ENCODE data around the gene RFTN1.

The RFTN1 gene

DNA sequence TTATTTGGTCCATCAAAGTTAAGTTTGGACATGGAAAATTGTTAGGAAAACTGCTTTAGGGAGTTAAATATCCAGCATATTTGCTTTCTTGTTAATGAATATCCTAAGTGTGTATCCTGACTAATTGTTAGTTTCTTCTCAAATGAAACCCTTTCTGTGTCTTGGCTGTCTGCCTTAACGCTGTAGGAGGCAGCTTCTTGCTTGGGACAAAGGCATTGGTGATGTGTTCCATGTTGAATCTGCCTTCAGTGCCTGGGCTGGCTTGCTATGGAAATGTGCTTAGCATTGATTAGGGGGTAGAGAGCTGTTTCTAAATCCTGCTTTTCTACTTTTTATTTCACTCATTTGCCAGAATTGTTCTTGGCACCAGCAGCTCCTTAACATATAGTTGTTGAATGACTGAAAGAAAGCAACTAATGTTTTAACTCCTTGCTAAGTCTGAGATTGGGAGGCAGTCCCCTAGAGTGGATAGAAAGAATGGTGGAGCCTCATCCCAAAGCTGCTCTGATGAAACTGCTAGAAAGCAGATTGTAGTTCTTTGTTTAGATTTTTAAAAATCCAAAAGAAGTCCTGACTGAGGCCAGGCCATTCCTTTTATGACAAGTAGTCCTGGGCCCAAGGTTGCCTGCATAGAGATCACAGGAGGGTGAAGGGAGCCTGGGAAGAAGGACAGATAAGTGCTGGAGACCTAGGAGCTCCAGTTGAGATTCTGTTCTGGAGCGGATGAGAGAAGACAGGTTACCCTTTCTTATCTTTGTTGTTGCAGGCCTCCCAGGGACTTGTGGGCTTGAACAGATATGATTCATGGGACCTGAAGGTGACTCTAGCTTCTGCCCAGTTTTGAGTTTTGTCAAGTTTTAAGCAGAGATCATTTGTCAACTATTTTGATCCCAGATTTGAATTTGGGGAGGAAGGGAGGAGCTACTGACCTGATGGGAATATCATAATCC is 209.2 kb downstream of the RFTN1 start:
- Histone ChIP-seq H3K27ac (peak overlapping the region in 9 of 21 experiments; percentile 12 to 83 (median 45)), H3K4me3 (no peak overlapping the region)

DNA sequence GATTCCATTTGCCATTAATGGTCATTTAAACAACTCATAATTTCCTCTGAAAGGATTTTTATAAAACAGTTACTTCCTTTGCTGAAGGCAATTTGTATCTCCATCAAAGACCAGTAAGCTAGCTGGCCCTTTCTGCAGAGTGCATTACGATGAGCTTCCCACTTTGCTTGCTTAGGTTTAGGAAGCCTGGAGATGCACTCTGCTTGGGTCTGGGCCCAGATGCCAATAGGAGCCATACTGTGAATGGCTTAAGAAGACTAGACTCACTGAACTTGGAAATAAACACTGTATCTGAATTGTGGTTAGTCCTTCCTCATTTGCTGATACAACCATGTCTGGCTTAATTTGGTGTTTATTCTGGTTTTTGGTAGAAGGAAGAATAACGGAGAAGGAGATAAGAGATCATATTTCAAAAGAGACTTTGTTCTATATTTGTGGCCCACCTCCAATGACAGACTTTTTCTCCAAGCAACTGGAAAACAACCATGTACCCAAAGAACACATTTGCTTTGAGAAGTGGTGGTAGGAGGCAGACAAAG is 210.4 kb downstream of the RFTN1 start:
- H3K27ac ChIP-seq, result peak overlapping the region in 10 of 21 experiments; percentile 1 to 83 (median 57)
- no peak overlapping the region for H3K4me3 ChIP-seq

DNA sequence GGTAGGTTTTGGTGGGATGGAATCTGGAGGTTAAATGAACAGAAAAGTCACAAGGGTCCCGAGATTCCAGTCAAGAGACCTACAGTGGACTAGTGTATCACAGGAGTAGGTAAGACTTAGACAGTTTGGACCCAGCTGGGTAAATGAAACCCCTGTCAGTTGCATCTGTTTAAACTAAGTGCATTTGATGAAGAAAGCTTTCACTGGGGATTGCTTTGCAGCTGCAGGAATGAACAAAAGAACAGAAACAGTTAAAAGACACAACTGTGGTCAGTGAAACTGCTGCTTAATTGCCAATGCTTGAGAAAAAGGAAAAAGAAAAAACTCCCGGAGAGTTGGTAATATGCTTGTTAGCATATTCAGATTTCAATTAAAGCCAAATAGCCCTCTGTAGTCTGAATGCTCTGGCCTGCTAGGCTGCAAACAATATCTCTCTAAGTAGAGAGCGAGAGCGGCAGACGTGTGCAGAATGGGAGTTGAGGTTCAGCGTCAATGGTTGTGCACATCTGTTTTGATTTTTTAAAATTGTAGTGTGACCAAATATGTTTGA is 211.3 kb downstream of the RFTN1 start:
- H3K27ac ChIP-seq, result peak overlapping the region in 12 of 21 experiments; percentile 5 to 83 (median 57)

DNA sequence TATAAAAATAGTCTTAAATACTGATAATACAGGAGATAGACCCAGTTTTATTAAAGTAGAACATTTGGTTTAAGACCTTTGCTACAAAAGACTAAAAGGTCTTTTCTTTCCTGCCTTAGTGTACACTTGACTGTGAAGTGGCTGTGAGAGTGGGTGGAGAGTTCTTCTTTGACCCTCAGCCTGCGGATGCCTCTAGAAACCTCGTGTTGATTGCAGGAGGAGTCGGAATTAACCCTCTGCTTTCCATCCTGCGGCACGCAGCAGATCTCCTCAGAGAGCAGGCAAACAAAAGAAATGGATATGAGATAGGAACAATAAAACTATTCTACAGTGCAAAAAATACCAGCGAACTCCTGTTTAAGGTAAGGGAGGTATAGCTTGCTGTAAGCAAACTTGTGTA is 212.0 kb downstream of the RFTN1 start:
- Histone ChIP-seq H3K27ac (peak overlapping the region in 13 of 21 experiments; percentile 2 to 83 (median 57)), H3K4me3 (peak overlapping the region in 1 of 7 experiments; percentile 3)

More for the DNA sequence above, 211.3 kb downstream of the RFTN1 start:
- H3K4me3 ChIP-seq, result peak overlapping the region in 1 of 7 experiments; percentile 3

DNA sequence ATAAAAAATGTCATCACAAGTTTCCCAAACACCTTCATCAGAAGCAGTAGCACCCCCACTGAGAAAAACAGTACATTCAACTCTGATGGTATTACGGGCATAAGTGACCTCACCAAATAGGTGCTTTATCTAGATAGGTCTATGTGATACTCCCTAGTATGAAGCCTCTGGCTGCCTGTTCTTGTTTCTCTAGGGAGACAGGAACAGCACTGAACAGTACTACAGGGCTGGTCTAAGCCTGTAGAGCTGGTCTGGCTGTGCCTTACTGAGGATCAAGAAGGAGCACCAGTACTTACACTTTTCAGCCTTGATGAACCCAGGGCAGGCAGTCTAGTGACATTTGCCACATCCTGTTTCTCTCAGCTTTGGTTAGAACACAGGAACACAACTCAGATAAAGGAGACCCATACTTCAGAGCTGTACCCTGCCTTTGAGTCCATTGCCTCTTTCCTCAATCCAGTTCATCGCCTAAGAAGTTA is 212.6 kb downstream of the RFTN1 start:
- H3K27ac ChIP-seq, result peak overlapping the region in 11 of 21 experiments; percentile 2 to 83 (median 57)

DNA sequence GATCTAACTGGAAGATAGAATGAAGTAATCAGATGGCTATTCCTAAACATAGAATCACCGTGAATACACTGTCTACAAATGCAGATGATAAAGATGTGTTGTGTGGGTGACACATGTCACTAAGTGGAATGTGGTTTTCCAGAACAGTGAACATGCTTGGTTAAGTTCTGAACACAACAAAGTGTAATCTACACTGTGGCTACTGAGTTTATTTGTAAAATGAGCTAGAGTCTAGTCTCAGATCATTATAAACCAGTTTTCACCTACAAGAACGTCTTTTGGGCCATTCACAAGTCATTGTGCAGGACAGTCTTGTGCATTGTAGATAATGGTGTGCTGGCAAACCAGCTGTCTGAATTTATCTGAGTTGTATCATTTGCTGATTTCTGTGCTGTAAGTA is 213.2 kb downstream of the RFTN1 start:
- no peak overlapping the region for H3K4me3 ChIP-seq
- peak overlapping the region in 7 of 21 experiments; percentile 6 to 83 (median 73) for H3K27ac ChIP-seq

More for the DNA sequence above, 212.6 kb downstream of the RFTN1 start:
- H3K4me3 ChIP-seq, result no peak overlapping the region

DNA sequence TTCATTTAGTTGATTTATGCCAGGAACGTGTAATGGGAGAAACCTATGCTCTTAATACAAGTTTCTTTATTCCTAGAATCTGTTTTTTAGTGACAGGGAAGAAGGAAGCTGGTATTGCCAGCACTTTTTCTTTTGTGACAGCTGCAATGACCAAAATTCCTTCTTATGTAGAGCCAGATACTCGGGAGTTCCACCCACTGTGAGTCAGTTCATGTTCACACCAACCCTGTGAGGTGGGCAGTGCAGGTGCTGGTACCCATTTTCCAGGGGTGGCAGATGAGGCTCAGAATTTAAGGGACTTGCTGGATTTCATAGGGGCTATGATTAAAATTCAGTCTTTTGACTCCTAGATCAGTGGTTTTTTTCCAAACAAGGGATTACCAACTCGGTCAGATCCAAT is 213.8 kb downstream of the RFTN1 start:
- Histone ChIP-seq H3K27ac (peak overlapping the region in 5 of 21 experiments; percentile 2 to 83 (median 73)), H3K4me3 (no peak overlapping the region)

DNA sequence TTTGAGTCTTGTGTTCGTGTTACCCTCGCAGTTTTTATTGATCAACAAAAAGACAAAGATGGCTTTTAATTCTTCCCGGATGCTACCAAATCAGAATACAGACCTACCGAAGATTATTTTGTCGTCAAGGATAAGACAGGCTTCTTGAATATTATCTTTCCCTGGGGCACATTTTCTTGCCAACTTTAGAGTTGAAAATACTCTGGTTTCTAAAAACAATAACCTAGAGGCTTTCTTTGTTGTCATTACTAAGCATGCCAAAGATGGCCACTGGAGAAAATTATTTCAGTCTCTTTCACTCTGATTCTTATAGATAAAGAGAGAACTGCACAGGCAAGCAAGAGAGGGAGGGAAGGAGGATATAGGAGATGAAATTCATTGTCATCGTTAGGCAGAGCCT is 214.6 kb downstream of the RFTN1 start:
- Histone ChIP-seq H3K27ac (peak overlapping the region in 3 of 21 experiments; percentile 4 to 83 (median 47)), H3K4me3 (no peak overlapping the region)

DNA sequence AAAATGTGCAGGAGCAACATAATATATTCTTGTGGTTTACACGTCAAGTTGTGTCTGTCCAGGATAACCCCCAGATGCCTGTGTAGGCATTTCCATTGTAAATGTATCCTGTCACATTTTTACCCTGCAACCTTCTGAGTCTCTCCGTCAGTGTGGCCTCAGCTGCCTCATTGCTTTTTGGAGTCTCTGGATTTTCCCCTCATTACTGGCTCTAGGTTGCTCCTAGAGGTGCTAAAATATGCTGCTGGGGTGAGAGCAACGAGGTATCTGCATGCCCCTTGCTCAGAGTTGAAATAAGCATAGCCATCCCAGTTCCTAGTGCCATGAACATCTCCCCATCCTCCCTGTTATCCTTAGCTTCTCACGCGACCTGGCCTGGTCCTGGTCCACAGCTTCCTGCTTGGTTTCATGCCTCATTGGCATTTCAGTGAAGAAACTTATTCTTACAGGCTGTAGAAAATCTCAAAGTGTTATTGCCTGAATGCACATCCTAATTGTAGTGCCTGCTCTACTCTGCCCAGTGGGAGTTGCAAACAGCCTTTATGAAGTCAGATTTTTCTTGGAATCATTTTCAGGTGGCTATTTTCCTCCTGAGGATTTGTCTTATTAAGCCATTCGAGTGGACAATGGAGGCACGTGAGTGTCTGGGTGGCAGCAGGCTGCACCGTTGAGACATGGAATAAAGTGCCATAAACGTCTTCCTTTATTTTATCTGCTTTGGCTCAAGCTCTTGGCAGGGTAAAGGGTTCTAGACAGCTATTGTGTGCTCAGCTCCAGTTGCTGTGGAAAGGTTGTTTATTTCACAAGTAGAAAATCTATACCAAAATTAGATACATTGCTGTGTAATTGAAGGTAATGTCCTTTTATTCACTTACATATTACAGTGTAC is 215.3 kb downstream of the RFTN1 start:
- Histone ChIP-seq H3K27ac (peak overlapping the region in 2 of 21 experiments; percentile 47 to 83), H3K4me3 (no peak overlapping the region)

DNA sequence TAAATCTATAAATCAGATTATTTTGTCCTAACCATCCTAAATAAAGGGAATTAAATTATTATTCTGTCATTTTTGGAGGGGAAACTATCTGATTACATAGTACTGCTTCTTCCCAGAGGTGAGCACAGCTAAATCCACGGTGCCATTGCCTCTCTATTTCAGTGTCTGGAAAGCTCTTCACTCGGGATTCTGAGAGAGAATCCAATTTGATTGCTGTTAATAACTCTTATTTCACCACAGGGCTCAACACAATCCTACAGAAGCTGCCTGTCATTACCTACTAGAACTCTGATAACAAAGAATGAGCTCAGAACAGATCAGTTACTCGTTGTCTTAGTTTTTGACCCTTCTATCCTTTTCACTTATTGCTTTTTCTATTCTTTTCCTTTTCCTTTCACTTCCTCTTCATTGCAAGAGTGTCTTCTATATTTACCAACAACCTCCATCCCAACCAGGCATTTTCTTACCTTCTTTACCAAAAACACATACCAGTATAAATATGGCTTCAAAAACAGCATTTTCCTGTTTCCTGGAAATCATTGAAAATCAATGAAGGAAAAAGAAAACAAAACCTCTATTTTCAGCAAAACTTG is 218.1 kb downstream of the RFTN1 start:
- H3K4me3 ChIP-seq, result no peak overlapping the region
- H3K27ac ChIP-seq, result peak overlapping the region in 1 of 21 experiments; percentile 33

DNA sequence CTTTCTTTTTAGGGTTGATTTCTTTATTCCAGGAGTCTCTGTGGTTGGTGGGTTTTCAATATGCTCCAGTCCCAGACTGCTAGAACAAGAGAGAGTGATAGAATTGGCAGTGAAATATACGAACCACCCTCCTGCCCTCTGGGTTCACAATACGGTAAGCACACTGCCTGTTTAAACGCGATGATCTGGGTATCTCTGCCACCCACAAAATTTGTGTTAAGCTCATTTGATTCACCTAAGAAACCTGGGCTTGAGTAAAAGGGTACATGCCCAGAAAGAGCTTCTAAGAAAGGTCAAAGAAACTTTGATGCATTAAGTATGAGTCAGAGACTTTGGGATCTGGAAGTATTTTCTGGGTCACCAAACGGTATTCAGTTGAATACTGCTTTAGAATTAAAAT is 218.7 kb downstream of the RFTN1 start:
- Histone ChIP-seq H3K4me3 (no peak overlapping the region), H3K27ac (peak overlapping the region in 2 of 21 experiments; percentile 10 to 33)

DNA sequence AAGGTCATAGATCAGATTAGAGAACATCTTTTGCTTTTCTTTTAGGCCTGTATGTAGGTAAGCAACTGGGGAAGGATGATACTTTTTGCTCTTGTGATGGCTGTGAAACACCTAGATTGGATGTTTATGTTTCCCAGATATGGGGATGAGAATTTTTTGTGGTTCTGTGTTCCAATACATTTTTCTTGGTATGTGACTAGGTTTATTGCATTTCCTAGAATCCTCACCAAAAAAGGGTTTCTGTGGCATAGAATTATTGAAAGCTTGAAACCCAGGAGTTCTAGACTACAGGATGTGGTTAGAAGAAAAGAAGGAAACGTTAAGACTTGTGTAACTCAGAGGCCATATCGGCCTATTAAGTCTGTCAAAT is 222.7 kb downstream of the RFTN1 start:
- Histone ChIP-seq H3K4me3 (no peak overlapping the region), H3K27ac (peak overlapping the region in 9 of 21 experiments; percentile 10 to 90 (median 29))

DNA sequence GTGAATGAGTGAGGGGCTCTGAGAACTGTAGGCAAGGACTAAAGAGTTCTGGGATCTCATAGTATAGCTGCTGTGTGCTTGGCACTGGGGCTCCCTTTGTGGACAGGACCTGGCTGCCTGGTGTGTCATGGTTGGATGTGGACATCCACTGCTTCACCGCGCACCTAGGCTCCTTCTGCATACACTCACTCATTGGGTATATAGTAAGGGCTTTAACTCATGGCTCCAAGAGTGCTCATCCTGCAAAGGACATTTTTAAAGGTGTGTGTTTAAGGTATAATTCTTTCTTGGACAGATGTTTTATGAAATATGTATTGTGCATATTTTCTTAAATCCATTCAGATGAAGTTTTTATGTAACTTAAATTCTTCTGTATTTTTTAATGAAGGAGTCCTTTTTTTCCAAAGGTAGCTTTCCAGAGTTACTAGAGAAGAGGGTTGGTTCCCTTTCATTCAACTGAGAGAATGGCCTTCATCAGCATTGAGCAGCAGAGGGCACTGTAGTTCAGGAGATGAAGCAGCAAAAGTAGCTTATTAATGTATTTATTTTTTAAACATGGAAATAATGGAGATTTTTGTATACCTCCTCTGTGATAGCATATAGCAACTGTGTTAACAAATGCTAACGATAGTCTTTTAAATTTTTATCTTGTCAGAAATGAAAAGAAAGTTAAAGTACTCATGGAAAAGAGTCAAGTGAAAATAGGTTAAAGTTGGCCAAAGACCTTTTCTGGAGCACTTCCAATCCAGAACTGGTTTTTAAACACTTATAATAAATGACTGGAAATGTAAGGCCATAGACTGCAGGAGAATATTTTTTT is 223.3 kb downstream of the RFTN1 start:
- no peak overlapping the region for H3K4me3 ChIP-seq
- H3K27ac ChIP-seq, result peak overlapping the region in 9 of 21 experiments; percentile 10 to 90 (median 42)

DNA sequence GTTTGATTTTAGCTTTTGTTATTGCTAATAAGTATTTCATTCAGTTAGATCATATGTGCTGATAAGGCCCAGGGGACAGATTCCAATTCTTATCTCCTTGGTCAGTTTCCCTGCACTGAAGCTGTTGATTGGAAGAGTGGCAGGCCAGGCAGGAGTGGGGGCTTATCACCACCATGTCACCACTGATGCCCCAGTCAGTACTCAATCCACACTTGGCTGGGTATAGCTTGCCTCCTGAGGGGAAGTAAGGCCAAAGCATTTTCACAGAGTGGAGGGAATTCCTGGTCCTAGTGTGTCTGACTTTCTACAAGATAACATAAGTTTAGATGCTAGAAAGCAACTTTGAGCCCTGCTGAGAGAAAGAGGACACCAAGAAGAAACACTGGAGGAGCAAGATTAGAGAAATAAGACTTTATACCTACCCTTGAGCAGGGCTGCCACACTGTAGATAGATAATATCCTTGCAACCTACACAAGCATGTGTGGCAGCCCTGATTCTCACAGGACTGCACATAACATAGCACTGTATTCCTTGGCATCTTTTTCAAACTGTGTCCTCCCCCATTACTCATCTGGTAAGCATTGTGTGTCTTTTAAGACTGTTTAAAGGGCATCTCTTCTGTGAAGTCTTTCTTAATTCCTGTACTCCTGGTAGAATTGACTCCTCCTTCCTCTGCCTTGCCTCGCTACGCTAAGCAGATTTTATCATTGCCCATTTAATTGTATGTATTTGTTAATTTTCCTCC is 224.2 kb downstream of the RFTN1 start:
- Histone ChIP-seq H3K4me3 (no peak overlapping the region), H3K27ac (peak overlapping the region in 12 of 21 experiments; percentile 8 to 90 (median 54))

DNA sequence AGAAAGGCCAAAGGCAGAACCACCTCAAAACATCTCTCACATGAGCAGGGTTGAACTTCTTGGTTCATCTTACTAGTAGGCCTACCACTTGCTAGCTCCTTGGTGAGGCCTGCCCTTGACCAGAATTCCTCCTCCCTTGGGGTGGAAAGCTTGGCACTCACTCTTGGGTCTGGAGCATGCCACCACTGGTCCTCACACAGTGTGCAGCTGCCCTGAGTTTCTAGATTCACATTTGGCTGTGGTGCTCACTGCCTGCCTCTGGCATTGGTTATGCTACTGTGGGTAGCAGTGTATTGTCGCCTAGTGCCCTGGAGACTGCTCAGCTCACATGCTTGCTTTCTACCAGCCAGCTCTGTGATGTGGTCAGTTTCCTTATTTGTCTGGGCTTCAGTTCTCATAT is 224.8 kb downstream of the RFTN1 start:
- Histone ChIP-seq H3K27ac (peak overlapping the region in 15 of 21 experiments; percentile 8 to 90 (median 54)), H3K4me3 (peak overlapping the region in 1 of 7 experiments; percentile 3)

DNA sequence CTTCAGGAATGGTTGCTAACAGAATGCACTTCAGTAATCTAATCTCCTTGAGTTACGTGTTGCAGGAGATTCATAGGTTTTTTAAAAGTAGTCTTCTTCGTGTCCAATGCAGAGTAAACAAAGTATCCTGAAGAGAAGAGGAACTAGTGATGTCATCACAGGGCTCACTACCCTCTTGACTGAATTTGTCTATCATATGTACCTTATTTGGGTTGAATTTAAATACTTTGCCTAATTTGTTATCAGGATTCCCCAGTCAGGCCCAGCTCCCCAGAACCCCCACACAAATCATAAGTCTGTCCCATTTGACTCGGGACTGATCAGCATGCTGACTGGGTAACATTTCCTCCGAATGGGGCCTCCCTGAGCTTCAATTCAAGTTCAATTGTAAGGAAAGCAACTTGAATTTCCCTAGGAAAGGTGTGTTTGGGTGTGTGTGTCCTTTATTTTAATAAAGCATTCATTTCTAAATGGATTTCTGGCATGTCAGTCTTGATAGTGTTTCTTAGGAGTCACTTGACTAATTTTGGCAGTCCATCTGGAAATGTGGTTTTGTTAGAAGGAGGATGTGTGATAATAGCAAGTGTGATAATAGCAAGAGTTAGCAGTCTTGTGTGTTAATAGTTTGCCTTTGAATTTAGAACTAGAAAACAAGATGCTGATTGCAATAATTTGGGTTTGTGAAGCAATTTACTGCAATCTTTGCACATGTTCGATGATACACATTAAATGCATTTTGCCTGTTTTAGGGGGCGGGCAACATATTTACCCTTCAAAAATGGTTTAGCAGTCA is 226.6 kb downstream of the RFTN1 start:
- Histone ChIP-seq H3K4me3 (peak overlapping the region; percentile 2 to 27 (median 17)), H3K27ac (peak overlapping the region in 16 of 21 experiments; percentile 6 to 90 (median 54))
